Superior temporal gyrus (tissue), 1 donor: Measurements from ENCODE around the gene RIGI.
"Not testable (repeated sequence)": the region's sequence is repeated elsewhere in the genome, so short reads cannot be mapped to it uniquely, and the experiment has no call there.

Experiments used
- DNase-seq: peaks from one replicate; pipeline ENCODE4 v3.0.0-alpha.2; 2016; ENCODE audit errors: extremely low spot score

RIGI gene

GRCh38 chr9:32526707-32527048, 682 bp upstream of the RIGI start:
- DNase-seq, result no peak

- peak; percentile 45 for DNase-seq
These were observed 326 bp downstream of the RIGI start for GRCh38 chr9:32525709-32526030.

GRCh38 chr9:32524892-32525708, 896 bp downstream of the RIGI start:
- DNase-seq, result peak; percentile 47

GRCh38 chr9:32524558-32524891, 1.5 kb downstream of the RIGI start:
- not testable (repeated sequence) for DNase-seq

- no peak for DNase-seq
These were observed 2.1 kb downstream of the RIGI start for GRCh38 chr9:32523910-32524309.

- no peak for DNase-seq
These were observed 7.7 kb downstream of the RIGI start for GRCh38 chr9:32518276-32518675.

GRCh38 chr9:32516241-32516640, 9.8 kb downstream of the RIGI start:
- no peak for DNase-seq

GRCh38 chr9:32508728-32509127, 17.3 kb downstream of the RIGI start:
- DNase-seq, result no peak

- no peak for DNase-seq
These were observed 23.0 kb downstream of the RIGI start for GRCh38 chr9:32503008-32503407.

- DNase-seq, result no peak
These were observed 23.5 kb downstream of the RIGI start for GRCh38 chr9:32502464-32502863.

GRCh38 chr9:32501868-32502267, 24.1 kb downstream of the RIGI start:
- DNase-seq, result no peak

GRCh38 chr9:32500768-32501167, 25.2 kb downstream of the RIGI start:
- DNase-seq, result no peak

GRCh38 chr9:32497921-32498320, 28.1 kb downstream of the RIGI start:
- no peak for DNase-seq

GRCh38 chr9:32490601-32491000, 35.4 kb downstream of the RIGI start:
- no peak for DNase-seq

GRCh38 chr9:32487981-32488380, 38.0 kb downstream of the RIGI start:
- no peak for DNase-seq

GRCh38 chr9:32486839-32487562, 39.0 kb downstream of the RIGI start:
- DNase-seq, result no peak

- DNase-seq, result no peak
These were observed 42.7 kb downstream of the RIGI start for GRCh38 chr9:32483343-32483742.
